MM.1S (cell line): Measurements from ENCODE around the gene SPTLC3.

ENCODE experiments used
- CTCF ChIP-seq: fragments of 300-600 bp; sonication (generic); IDR thresholded peaks from 2 replicates; pipeline ENCODE4 v1.5.1; 2016; ENCODE audit warnings: antibody characterized with exemption, low read length, mixed read lengths
- EZH2 ChIP-seq: fragments of 300-600 bp; sonication (generic); optimal IDR thresholded peaks from 2 replicates; pipeline ENCODE3; 2017; ENCODE audit warnings: low read depth, mild to moderate bottlenecking, antibody characterized with exemption, low read length, mixed read lengths
- EZH2phosphoT487 ChIP-seq: fragments of 300-600 bp; sonication (generic); IDR thresholded peaks from 2 replicates; pipeline ENCODE4 v1.6.1; 2018; ENCODE audit warnings: antibody characterized with exemption, low read length

GRCh38 chr20:13098720-13099355 lies 90.1 kb downstream of the SPTLC3 start:
- TF ChIP-seq EZH2 (no peak), CTCF (no peak), EZH2phosphoT487 (no peak)
